ENCODE data around the gene ARHGAP15. TPM values are rescaled to one million over a fixed set of nuclear protein-coding genes. Genes with fewer than 3 reads are reported as not detected.

ARHGAP15 gene
- total RNA-seq, 8 experiments from 2014 or later, result 0.29 to 1.3 (median 0.51) TPM; not detected in 2

- H3K4me1 ChIP-seq (replicated peaks in 1 of 2), result peaks cover 4 to 10% of the 10 kb centered on the region in 2 donors
- ATAC-seq (replicated peaks in 6 of 8), result peak in 3 of 8 experiments; percentile 44 to 87 (median 82)
- in situ Hi-C loops (cut with MboI; ENCODE audit: low pct_unique_long_range_greater_than_20kb in 2 of 9, low sequenced_read_pairs in 9 of 9, unreplicated experiment in 9 of 9), result no loop called here
- no peak overlapping the region for H3K27ac ChIP-seq
- H3K4me3 ChIP-seq, result no peak overlapping the region
- WGBS, 10 experiments, result 37 to 100% (median 80%) methylated on average over 1 to 3 of the region's 3 CpGs; no CpG with 5 or more reads in 1 of the 10 experiments
Observed at GRCh38 chr2:143397884-143398614, 268.8 kb downstream of the ARHGAP15 start.

- no peak for ATAC-seq (replicated peaks in 6 of 8)
- in situ Hi-C loops (cut with MboI; ENCODE audit: low pct_unique_long_range_greater_than_20kb in 2 of 9, low sequenced_read_pairs in 9 of 9, unreplicated experiment in 9 of 9), result no loop called here
- Histone ChIP-seq H3K4me3 (no peak overlapping the region), H3K27ac (no peak overlapping the region), H3K4me1 (replicated peaks in 1 of 2) (peaks cover 4 to 10% of the 10 kb centered on the region in 2 donors)
- 20 to 100% (median 64%) methylated on average over 1 to 2 of the region's 2 CpGs; no CpG with 5 or more reads in 2 of the 10 experiments for WGBS, 10 experiments
Observed at GRCh38 chr2:143398781-143399180, 269.6 kb downstream of the ARHGAP15 start.

DNA sequence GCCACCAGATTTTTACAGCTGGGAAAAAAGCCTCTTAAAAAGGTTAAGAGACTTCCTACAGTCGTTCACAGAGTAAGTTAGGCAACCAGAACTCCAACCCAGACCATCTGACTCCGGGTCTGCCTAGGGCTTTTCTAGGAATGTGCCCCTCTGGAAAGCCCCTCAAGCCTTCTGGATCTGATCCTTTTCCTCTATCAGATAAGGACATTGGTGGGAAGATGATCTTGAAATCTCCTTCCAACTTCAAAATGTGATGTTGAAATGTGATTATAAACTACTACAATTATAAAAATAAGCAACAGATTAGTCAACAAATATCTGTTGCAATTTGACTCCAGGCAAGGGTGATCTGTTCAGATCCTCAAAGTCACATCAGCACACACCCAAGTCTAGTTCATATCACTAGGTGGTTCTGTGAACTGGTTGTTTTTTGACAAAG lies 270.4 kb downstream of the ARHGAP15 start:
- in situ Hi-C loops (cut with MboI; ENCODE audit: low pct_unique_long_range_greater_than_20kb in 2 of 9, low sequenced_read_pairs in 9 of 9, unreplicated experiment in 9 of 9), result no loop called here
- Histone ChIP-seq H3K27ac (no peak overlapping the region), H3K4me3 (no peak overlapping the region), H3K4me1 (replicated peaks in 1 of 2) (peaks cover 0 to 10% of the 10 kb centered on the region in 2 donors)
- WGBS, 10 experiments, result 0 to 83% (median 58%) methylated on average over 1 to 2 of the region's 2 CpGs; no CpG with 5 or more reads in 6 of the 10 experiments
- ATAC-seq (replicated peaks in 6 of 8), result peak in 1 of 8 experiments; percentile 34

DNA sequence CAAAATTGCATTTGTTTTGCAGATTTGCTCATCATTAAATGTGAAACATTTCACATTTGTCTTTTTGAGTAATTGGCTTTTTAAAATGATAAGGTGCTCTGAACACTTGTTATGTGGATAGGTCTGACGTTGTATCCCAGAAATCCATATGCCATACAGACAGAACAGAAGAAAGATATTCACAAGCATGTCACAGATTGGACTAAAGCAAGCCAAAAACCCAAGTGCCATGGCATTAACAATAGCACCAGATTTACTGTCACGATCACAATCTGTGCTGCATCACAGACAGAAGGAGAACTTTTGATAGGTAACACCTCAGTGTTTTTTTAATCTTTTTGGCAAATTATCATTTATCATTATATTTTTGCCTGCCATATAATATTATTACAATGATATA lies 272.6 kb downstream of the ARHGAP15 start:
- 20 to 100% (median 76%) methylated on average over 1 to 2 of the region's 2 CpGs; no CpG with 5 or more reads in 3 of the 10 experiments for WGBS, 10 experiments
- no peak for ATAC-seq (replicated peaks in 6 of 8)
- in situ Hi-C loops (cut with MboI; ENCODE audit: low pct_unique_long_range_greater_than_20kb in 2 of 9, low sequenced_read_pairs in 9 of 9, unreplicated experiment in 9 of 9), result no loop called here
- Histone ChIP-seq H3K27ac (no peak overlapping the region), H3K4me3 (no peak overlapping the region), H3K4me1 (replicated peaks in 1 of 2) (peaks cover 0 to 2% of the 10 kb centered on the region in 2 donors)

DNA sequence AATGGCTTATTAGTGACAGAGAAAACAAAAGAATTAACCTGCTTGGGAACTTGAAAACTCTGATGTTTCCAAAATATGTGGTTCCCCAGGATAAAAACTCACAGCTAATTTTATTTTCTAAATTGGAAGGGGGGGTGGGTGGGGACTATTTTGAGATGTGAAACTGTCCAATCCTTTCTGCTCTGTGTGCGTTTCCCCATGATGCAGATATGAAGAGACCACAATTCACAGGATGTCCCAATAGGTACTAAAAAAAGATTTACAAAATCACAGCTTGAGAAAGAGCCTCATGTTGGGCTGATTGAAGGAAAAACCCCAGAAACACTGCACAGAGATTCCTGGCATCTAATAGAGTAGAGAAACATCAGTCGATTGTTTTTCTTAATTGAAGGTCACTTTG lies 273.2 kb downstream of the ARHGAP15 start:
- H3K27ac ChIP-seq, result no peak overlapping the region
- WGBS, 10 experiments, result 50 to 100% (median 90%) methylated on average over 1 to 2 of the region's 2 CpGs; no CpG with 5 or more reads in 1 of the 10 experiments
- H3K4me1 ChIP-seq (replicated peaks in 1 of 2), result no peaks in the 10 kb centered on the region
- in situ Hi-C loops (cut with MboI; ENCODE audit: low pct_unique_long_range_greater_than_20kb in 2 of 9, low sequenced_read_pairs in 9 of 9, unreplicated experiment in 9 of 9), result no loop called here
- no peak for ATAC-seq (replicated peaks in 6 of 8)
- no peak overlapping the region for H3K4me3 ChIP-seq

GRCh38 chr2:143410082-143410897 lies 281.1 kb downstream of the ARHGAP15 start:
- WGBS, 10 experiments, result 60 to 100% (median 90%) methylated on average over 1 to 3 of the region's 3 CpGs; no CpG with 5 or more reads in 1 of the 10 experiments
- H3K27ac ChIP-seq, result no peak overlapping the region

GRCh38 chr2:143415571-143415970 lies 286.4 kb downstream of the ARHGAP15 start:
- H3K4me3 ChIP-seq, result no peak overlapping the region
- no peak overlapping the region for H3K27ac ChIP-seq
- H3K4me1 ChIP-seq (replicated peaks in 1 of 2), result no peaks in the 10 kb centered on the region
- no peak for ATAC-seq (replicated peaks in 6 of 8)
- WGBS, 10 experiments, result 34 to 100% (median 92%) methylated on average over 1 to 4 of the region's 4 CpGs
- in situ Hi-C loops (cut with MboI; ENCODE audit: low pct_unique_long_range_greater_than_20kb in 2 of 9, low sequenced_read_pairs in 9 of 9, unreplicated experiment in 9 of 9), result no loop called here

More at GRCh38 chr2:143410082-143410897, 281.1 kb downstream of the ARHGAP15 start:
- Histone ChIP-seq H3K4me3 (no peak overlapping the region), H3K4me1 (replicated peaks in 1 of 2) (no peaks in the 10 kb centered on the region)
- ATAC-seq (replicated peaks in 6 of 8), result no peak
- in situ Hi-C loops (cut with MboI; ENCODE audit: low pct_unique_long_range_greater_than_20kb in 2 of 9, low sequenced_read_pairs in 9 of 9, unreplicated experiment in 9 of 9), result no loop called here

DNA sequence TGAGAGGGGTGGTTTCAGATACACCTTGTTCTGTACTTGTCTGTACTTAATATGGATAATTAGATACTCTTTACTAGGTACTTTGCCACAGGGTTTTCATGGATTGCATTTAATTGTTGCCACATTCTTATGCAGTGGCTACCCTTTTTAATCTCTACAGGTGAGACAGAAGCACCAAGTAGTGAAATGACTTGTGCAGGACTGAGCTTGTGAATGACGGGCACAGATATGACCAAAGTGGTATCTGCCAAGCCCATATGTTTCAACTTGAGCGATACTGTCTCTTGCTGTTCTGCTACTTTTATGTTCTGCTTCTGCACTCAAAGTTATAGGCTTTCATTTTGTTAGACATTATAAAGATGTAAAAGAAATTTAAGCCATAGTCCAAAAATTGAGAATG lies 288.2 kb downstream of the ARHGAP15 start:
- Histone ChIP-seq H3K4me3 (no peak overlapping the region), H3K4me1 (replicated peaks in 1 of 2) (no peaks in the 10 kb centered on the region), H3K27ac (no peak overlapping the region)
- ATAC-seq (replicated peaks in 6 of 8), result no peak
- in situ Hi-C loops (cut with MboI; ENCODE audit: low pct_unique_long_range_greater_than_20kb in 2 of 9, low sequenced_read_pairs in 9 of 9, unreplicated experiment in 9 of 9), result no loop called here
- 67 to 100% (median 90%) methylated on average over 1 to 2 of the region's 2 CpGs; no CpG with 5 or more reads in 3 of the 10 experiments for WGBS, 10 experiments

GRCh38 chr2:143420313-143420712 lies 291.1 kb downstream of the ARHGAP15 start:
- in situ Hi-C loops (cut with MboI; ENCODE audit: low pct_unique_long_range_greater_than_20kb in 2 of 9, low sequenced_read_pairs in 9 of 9, unreplicated experiment in 9 of 9), result no loop called here
- Histone ChIP-seq H3K4me3 (no peak overlapping the region), H3K4me1 (replicated peaks in 1 of 2) (no peaks in the 10 kb centered on the region), H3K27ac (no peak overlapping the region)
- no peak for ATAC-seq (replicated peaks in 6 of 8)
- 33 to 64% (median 57%) methylated on average over 1 to 3 of the region's 3 CpGs; no CpG with 5 or more reads in 2 of the 10 experiments for WGBS, 10 experiments

DNA sequence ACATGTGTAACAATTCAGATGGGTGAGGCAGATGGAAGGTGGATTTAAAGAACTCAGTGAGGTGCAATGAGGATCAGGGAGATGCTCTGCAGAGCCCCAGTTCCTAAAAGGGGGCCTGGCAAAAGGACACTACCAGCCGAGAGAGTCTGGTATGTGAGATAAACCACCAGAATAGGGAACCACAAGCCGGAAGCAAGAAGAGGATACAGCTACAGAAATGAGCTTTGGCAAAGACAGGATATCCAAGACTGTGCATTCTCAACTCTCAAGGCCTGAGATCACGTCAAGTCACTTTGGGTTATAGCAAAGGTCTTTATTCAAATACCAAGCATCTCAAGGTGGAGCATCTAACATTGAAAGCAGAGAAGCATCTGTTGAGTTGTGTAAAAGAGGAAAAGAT lies 293.5 kb downstream of the ARHGAP15 start:
- Histone ChIP-seq H3K4me1 (replicated peaks in 1 of 2) (no peaks in the 10 kb centered on the region), H3K4me3 (no peak overlapping the region), H3K27ac (no peak overlapping the region)
- ATAC-seq (replicated peaks in 6 of 8), result no peak
- in situ Hi-C loops (cut with MboI; ENCODE audit: low pct_unique_long_range_greater_than_20kb in 2 of 9, low sequenced_read_pairs in 9 of 9, unreplicated experiment in 9 of 9), result no loop called here
- 80 to 100% (median 89%) methylated on average over 1 to 2 of the region's 3 CpGs; no CpG with 5 or more reads in 2 of the 10 experiments for WGBS, 10 experiments

GRCh38 chr2:143425896-143426295 lies 296.7 kb downstream of the ARHGAP15 start:
- Histone ChIP-seq H3K4me1 (replicated peaks in 1 of 2) (no peaks in the 10 kb centered on the region), H3K27ac (no peak overlapping the region), H3K4me3 (no peak overlapping the region)
- no peak for ATAC-seq (replicated peaks in 6 of 8)
- WGBS, 10 experiments, result 50 to 100% (median 100%) methylated on average over 1 of the region's 1 CpG; no CpG with 5 or more reads in 3 of the 10 experiments
- in situ Hi-C loops (cut with MboI; ENCODE audit: low pct_unique_long_range_greater_than_20kb in 2 of 9, low sequenced_read_pairs in 9 of 9, unreplicated experiment in 9 of 9), result no loop called here

GRCh38 chr2:143426296-143426695 lies 297.1 kb downstream of the ARHGAP15 start:
- in situ Hi-C loops (cut with MboI; ENCODE audit: low pct_unique_long_range_greater_than_20kb in 2 of 9, low sequenced_read_pairs in 9 of 9, unreplicated experiment in 9 of 9), result no loop called here
- peak in 2 of 8 experiments; percentile 39 to 40 for ATAC-seq (replicated peaks in 6 of 8)
- WGBS, 10 experiments, result 12 to 100% (median 86%) methylated on average over 2 to 4 of the region's 4 CpGs; no CpG with 5 or more reads in 6 of the 10 experiments

GRCh38 chr2:143428700-143429099 lies 299.5 kb downstream of the ARHGAP15 start:
- WGBS, 10 experiments, result 33 to 91% (median 58%) methylated on average over 1 of the region's 1 CpG; no CpG with 5 or more reads in 1 of the 10 experiments
- Histone ChIP-seq H3K4me1 (replicated peaks in 1 of 2) (peaks cover 0 to 3% of the 10 kb centered on the region in 2 donors), H3K27ac (no peak overlapping the region), H3K4me3 (no peak overlapping the region)
- ATAC-seq (replicated peaks in 6 of 8), result peak in 1 of 8 experiments; percentile 20
- in situ Hi-C loops (cut with MboI; ENCODE audit: low pct_unique_long_range_greater_than_20kb in 2 of 9, low sequenced_read_pairs in 9 of 9, unreplicated experiment in 9 of 9), result no loop called here

More at GRCh38 chr2:143426296-143426695, 297.1 kb downstream of the ARHGAP15 start:
- no peaks in the 10 kb centered on the region for H3K4me1 ChIP-seq (replicated peaks in 1 of 2)
- no peak overlapping the region for H3K27ac ChIP-seq
- no peak overlapping the region for H3K4me3 ChIP-seq

All from motor neuron (in vitro differentiated cells).